GM19452 (cell line): Measurements from ENCODE around the gene GAB1.

ENCODE experiments used
- ATAC-seq: cut with Tn5 transposase; IDR thresholded peaks from one replicate; pipeline ENCODE4 v1.9.1; 2021; ENCODE audit not compliant: unreplicated experiment

GAB1 gene

DNA sequence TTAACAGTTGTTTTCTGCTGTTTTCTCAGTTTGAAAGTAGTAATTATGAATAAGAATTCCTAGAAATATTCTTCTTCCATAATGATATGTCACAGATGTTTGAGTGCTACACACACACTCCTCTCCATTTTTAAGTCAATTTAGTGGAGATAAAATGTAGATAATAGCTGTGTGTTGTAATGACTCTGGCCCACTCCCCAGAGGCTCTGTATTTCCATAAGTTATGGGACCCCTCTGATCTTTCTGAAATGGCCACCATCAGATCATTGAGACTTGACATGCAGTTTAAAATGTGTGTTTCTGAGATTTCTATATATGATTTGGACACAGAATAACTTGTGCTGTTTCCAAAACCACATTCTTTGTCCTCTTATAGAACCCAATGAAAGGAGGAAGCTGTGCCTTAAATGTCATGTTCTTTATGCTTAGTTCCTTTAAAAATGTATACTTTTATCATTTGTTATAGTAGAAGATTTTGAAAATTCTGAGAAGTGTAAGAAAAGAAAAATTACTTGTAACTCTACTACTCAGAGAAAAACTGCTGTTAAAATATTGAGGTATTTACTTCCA, 46.4 kb downstream of the GAB1 start:
- ATAC-seq: no peak

GRCh38 chr4:143384381-143384994, 47.8 kb downstream of the GAB1 start:
- no peak for ATAC-seq

DNA sequence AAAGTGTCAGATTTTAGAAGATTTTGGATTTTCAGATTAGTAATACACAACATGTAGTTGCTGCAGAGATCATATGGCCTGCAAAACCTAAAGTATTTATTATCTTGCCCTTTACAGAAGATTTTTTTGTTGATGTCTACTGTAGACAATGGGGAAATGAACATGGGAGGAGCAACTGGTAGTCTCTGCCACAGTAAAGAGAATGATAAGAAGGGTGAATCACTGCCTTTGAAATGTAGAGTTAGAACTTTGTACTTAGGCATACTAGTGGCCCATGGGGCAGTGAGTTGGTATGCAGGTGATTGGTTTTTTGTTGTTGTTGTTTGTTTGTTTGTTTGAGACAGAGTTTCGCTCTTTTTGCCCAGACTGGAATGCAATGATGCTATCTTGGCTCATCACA, 50.1 kb downstream of the GAB1 start:
- ATAC-seq: no peak

DNA sequence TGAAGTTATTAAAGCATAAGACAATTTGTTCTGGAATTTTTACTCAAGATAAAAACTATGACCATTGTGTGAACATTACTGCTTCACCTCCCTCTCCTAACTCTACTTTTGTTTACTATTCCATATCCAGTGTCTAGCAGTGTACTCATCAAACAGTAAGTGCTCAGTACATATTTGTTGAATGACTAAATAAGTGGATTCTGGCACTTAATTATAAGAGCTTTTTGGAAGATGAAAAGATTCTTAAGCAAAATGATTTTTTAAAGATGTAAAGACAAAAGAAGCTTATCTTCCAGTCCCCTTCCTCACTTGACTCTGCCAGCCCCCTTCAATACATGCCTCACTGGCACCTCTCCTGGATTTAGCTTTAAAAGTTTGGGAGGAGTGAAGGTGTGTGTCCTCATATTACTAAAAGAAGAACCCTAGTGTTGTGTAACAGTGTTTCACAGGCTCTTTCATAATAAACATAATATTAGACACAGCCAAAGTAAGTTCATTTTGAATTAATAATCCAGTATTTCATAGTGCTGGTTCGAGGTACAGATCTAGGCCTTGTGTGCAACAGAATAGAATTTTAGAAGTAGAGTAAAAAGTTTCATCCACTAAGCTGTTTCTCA, 53.0 kb downstream of the GAB1 start:
- no peak for ATAC-seq

GRCh38 chr4:143390764-143391163, 54.1 kb downstream of the GAB1 start:
- ATAC-seq: no peak

DNA sequence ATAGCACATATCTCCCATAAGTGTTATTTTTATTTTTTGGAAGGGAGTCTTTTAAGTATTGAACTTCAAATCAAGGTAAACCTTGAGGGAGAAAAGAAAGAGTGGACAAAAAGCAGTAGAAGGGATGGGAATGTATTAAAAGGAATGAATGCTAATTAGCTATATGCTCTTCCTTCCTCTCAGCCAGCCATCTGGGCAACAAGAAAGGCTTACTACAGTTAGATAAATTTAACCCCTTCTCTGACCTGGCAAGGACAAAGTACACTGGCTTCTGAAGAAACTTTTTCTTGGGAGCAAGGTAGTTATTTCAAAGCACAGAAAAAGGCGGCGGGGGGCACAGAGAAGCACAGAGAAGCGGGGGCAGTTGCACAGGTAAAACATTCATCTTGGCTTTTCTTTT, 54.6 kb downstream of the GAB1 start:
- no peak for ATAC-seq

GRCh38 chr4:143391895-143392294, 55.2 kb downstream of the GAB1 start:
- no peak for ATAC-seq

- ATAC-seq: no peak
These were observed 56.5 kb downstream of the GAB1 start for GRCh38 chr4:143393195-143393594.

GRCh38 chr4:143394739-143395453, 58.2 kb downstream of the GAB1 start:
- ATAC-seq: no peak

DNA sequence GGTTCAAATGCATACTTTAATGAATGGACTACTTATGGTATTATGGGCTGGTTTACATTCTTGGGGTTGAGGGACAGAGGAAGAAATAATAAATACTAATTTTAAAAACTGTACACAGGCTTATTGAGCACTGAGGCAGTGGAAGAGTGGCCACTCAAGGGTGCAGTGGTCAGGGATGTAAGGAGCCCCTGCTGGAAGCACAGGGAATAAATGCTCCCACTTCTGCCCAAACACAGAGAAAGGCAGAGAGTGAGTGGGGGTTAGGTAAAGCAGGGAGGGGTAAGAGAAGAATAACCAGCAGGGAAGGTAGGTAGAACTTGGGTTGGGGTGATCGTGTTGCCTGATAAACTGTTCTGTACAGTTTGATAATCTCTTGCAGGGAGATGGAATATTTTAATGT, 60.0 kb downstream of the GAB1 start:
- no peak for ATAC-seq

GRCh38 chr4:143397335-143397734, 60.7 kb downstream of the GAB1 start:
- no peak for ATAC-seq

- ATAC-seq: no peak
These were observed 61.2 kb downstream of the GAB1 start for GRCh38 chr4:143397887-143398286.

DNA sequence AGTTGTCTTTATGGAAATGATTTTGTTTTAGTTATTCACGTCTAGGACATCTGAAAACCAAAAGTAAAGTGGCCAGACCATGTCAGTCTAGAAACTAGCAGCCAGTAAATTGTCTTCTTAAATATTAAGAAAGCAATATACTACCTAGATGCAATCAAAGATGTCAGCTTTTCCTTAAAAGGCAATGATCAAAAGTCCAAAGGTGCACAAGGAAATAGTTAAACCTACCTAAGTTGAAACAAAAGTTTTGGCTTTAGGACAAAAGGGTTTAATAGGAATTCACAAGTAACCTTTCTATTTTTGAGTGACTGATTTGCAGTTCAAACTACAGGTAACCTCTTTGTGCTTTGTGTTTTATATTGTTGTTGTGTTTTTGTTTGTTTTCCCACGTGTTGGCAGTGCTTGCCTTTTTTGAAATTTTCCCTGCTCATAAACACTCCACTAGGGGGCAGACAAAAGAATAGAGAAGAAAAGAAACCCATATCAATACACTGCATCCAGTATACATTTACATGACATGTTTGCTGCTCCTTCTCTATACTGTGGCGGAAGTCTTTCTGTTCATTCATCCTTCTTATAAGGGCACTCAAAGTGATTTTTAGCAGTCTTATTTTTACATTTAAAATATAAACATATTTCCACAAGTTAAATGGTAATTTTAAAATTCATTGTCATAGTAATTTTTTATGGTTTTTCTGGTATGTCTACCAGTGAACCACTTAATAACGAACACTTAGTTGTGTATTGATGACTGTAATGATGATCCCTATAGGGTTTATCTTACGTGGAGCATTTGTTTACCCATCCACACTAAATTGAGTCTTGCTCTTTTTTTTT, 62.7 kb downstream of the GAB1 start:
- peak; percentile 56 for ATAC-seq

GRCh38 chr4:143400082-143400481, 63.4 kb downstream of the GAB1 start:
- ATAC-seq: no peak

DNA sequence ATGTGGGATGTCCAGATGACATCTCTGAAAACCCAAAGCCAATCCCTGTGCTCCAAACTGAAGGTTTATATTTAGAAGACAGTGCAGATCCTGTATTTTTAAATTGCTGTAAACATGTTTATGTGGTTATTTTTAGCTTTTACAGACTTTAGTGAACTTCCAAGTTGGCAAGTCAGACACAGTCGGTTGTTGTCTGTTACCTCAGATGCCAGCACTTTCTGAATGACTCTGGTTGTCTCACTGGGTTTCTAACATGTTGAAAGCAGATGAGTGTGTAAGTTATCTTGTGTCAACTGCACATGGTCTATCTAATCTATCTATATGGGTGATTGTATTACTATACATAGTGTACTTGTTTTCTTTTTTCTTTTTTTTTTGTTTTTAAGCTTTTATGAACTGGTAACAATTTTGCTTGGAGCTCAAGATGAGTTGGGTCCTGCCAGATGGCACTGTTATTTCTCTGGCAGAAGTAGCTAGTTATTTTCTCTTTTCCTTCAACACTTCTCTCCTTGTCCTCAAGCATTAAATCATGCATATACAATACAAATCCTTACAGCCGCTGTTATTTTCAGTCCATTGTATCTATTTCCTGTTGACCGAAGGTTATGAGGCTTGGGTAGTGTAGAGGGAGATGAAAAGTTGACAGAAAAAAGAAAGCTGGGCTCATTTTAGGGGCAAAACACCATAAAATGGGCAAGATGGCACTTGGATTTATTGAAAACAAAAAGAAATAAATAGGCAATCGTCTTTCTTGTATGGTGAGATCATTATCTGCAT, 66.3 kb downstream of the GAB1 start:
- peak; percentile 27 for ATAC-seq

- no peak for ATAC-seq
These were observed 66.8 kb downstream of the GAB1 start for GRCh38 chr4:143403553-143403820.

DNA sequence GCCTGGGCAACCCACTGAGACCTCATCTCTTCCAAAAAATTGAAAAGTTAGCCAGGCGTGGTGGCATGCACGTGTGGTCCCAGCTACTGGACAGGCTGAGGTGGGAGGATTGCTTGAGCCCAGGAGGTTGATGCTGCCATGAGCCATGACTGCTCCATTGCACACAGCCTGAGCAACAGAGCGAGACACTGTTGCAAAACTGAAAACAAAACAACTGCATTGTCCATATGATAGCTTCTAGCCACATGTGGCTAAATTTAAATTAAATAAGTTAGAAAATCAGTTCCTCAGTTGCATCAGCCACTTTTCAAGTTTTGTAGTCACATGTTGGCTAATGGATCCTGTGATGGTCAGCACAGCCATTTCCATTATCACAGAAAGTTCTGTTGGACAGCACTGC, 67.9 kb downstream of the GAB1 start:
- peak; percentile 94 for ATAC-seq

DNA sequence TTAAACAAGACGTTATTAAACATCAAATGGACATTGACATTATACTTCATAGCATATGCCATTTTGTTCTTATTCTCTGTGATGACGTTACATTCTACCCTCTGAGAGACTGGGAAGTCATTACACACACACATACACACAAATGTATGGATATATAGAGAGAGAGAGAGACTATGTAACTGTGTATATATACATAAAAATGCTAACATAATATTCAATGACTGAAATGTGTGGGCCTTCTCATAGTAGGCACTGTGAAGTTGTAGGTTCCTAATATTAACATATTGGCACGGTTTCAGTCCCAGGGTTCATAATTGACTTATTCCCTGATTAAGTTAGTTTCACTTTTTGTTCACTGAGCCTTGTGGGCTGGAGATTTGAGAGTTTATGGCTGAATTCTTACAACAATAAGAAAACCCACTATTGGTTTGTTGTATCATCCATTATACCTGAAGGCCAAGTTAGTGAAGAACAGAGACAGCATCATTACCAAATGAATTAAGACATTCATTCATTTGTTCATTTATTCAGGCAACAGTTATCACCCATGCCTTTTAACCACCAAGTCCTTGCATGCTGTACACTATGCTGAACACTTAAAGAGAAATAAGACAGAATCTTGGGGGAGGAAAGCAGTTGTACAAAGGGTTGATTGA, 68.5 kb downstream of the GAB1 start:
- ATAC-seq: peak; percentile 31

- no peak for ATAC-seq
These were observed 69.8 kb downstream of the GAB1 start for GRCh38 chr4:143406523-143406922.

DNA sequence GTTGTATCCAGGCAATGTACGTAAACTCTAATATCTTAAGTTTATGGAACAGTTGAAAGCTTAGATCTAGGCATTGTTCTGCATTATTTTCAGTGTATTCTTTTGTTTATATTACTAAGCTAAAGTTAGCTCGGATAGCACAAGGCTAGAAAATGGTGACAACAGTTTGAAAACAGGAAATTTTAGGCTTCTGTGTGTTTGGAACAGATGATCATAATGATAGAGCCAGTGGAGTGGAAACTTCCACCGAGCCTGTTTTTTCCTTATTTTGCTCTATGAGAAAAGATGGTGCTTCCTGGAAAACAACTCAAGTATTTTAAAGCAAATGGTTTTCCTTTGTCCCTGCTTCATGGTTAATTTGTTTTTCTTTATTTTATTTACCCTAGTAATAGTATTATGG, 70.8 kb downstream of the GAB1 start:
- ATAC-seq: no peak
